Naive B cell (primary cell): ENCODE results near the gene KHDRBS1. TPM values are rescaled to one million over a fixed set of nuclear protein-coding genes. Genes with fewer than 3 reads are reported as not detected.
"Not testable (repeated sequence)": the region's sequence is repeated elsewhere in the genome, so short reads cannot be mapped to it uniquely, and the experiment has no call there.

Experiments used
- ATAC-seq, 2 donors: fragments of 150-1000 bp; cut with Tn5 transposase; 2 replicates each; pipeline ENCODE4 v1.10.0; 2021; ENCODE audit warnings: low read depth in 2 of 2, mild to moderate bottlenecking in 2 of 2, moderate library complexity in 2 of 2
- DNase-seq: peaks from one replicate; pipeline ENCODE4 v3.0.0; 2022
- H3K27ac Mint-ChIP-seq, 6 donors: one replicate each; pipeline ENCODE4 v1.8.0; 2020 to 2022; ENCODE audit warnings: mild to moderate bottlenecking in 6 of 6, mixed read lengths in 6 of 6, moderate library complexity in 5 of 6, inconsistent platforms in 2 of 6
- H3K27me3 Mint-ChIP-seq, 3 donors: one replicate each; pipeline ENCODE4 v1.8.0; 2021 to 2022; ENCODE audit warnings: mixed read lengths in 3 of 3, mild to moderate bottlenecking in 1 of 3
- H3K36me3 Mint-ChIP-seq, 2 donors: one replicate each; pipeline ENCODE4 v1.8.0; 2020 to 2022; ENCODE audit warnings: mixed read lengths in 2 of 2, inconsistent platforms in 1 of 2, mild to moderate bottlenecking in 1 of 2
- H3K4me1 Mint-ChIP-seq, 3 donors: one replicate each; pipeline ENCODE4 v1.8.0; 2020 to 2022; ENCODE audit warnings: mixed read lengths in 3 of 3, inconsistent platforms in 1 of 3, mild to moderate bottlenecking in 1 of 3, moderate library complexity in 1 of 3
- H3K4me3 Mint-ChIP-seq, 8 donors: one replicate each; pipeline ENCODE4 v1.8.0; 2020 to 2022; ENCODE audit warnings: mild to moderate bottlenecking in 8 of 8, mixed read lengths in 8 of 8, moderate library complexity in 8 of 8, inconsistent platforms in 2 of 8
- H3K9me3 Mint-ChIP-seq, 7 donors: one replicate each; pipeline ENCODE4 v1.8.0; 2020 to 2022; ENCODE audit warnings: mixed read lengths in 7 of 7, mild to moderate bottlenecking in 5 of 7, inconsistent platforms in 2 of 7, moderate library complexity in 1 of 7
- polyA plus RNA-seq, 6 donors: library from polyadenylated mRNA; unstranded; fragments of 300-500 nt; fragmentation: Illumina TruSeq; gene quantifications; one replicate each; pipeline ENCODE4 v1.2.3, GENCODE V29; 2021; ENCODE audit warnings: low read depth in 6 of 6

KHDRBS1 gene
- polyA plus RNA-seq, 6 donors from 2014 or later = 96.3 to 134 (median 115) TPM

DNA sequence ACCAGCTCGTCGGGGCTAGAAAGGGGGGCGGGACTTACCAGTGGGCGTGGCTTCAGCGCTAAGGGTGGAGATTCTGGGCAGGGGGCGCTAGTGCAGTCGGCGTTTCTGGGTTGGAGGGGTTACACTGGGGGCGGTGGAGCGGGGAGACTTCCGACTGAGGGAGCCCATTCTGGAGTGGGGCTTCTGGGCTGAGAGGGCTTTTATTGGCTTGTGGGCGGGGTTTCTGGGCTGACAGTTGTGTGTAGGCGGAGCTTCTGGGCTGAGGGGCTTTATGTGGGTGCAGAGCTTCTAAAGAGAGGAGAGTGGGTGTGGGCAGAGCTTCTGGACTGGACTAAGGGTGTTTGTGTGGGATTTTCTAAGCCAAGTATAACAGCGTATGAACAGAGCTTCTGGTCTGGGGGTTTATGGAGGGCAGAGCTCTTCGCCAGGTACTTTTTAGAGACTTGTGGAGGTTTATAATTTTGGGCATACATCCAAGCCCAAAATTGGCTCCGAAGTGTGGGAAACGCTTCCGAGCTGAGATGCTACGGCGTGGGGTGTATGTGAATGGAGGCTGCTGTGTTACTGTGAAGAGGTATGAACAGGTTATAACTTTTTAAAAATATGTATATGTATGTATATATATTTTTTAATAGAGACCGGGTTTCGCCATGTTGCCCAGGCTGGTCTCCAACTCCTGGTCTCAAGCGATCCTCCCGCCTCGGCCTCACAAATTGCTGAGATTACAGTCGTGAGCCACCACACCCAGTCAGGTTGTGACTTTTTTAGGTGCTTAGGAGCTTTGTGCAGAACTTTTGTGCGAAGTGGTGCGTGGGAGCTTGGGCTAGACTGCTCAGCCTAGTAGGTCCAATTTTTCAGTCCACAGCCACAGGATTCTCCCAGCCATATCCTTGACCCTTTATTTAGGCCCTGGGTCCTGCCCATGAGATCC, 59.9 kb downstream of the KHDRBS1 start:
- Mint-ChIP-seq H3K27me3 (no peaks in the 10 kb centered on the region), H3K9me3 (no peaks in the 10 kb centered on the region), H3K27ac (peak overlapping the region; percentile 83 to 98 (median 95)), H3K4me3 (peak overlapping the region; percentile 81 to 99 (median 96)), H3K4me1 (peaks cover 32 to 52% (median 44%) of the 10 kb centered on the region in 3 donors), H3K36me3 (peaks cover 6 to 11% of the 10 kb centered on the region in 2 donors)
- no peak for DNase-seq
- ATAC-seq = peak; percentile 52

DNA sequence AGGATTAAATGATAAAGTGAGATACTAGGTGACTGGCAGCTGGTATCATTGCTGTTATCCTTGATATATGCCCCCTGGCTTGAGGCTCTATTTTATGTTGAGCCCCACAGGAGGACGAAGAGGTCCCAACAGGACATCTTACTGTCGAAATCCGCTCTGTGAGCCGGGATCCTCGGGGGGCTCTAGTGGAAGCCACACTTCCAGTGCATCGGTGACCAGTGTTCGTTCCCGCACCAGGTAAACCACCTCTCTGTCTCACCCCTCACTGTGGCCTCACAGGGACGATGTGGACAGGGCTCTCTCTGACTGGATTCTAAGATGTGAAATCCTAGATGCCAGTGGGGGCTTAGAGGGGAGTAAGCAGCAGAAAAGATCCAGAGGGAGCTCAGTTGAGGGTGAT, 61.2 kb downstream of the KHDRBS1 start:
- peak overlapping the region in 2 of 6 donors; percentile 13 to 66 for H3K27ac Mint-ChIP-seq
- peaks cover 6 to 11% of the 10 kb centered on the region in 2 donors for H3K36me3 Mint-ChIP-seq
- ATAC-seq = no peak
- peaks cover 32 to 52% (median 41%) of the 10 kb centered on the region in 3 donors for H3K4me1 Mint-ChIP-seq
- DNase-seq = no peak
- H3K9me3 Mint-ChIP-seq = no peaks in the 10 kb centered on the region
- H3K27me3 Mint-ChIP-seq = no peaks in the 10 kb centered on the region
- peak overlapping the region in 4 of 8 donors; percentile 18 to 98 (median 58) for H3K4me3 Mint-ChIP-seq

DNA sequence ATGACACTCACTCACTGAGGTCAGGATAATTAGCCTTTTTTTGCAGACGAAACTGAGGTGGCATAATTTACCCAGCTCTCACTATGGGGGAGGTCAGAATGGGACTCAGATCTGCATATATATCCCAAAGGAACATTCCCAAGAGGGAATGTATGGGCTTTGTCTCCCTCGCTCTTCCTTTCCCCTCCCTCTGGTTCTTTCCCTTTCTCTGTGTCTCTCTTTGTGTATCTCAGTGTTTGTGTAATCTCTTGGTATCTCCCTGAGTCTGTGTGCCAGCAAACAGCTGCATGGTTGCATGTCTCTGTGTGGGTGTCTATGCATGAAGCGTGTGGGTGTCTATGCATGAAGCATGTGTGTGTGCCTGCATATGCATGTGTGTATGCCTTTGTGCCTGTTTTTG, 63.8 kb downstream of the KHDRBS1 start:
- ATAC-seq (no peak), DNase-seq (no peak)
- Mint-ChIP-seq H3K27ac (peak overlapping the region in 4 of 6 donors; percentile 14 to 88 (median 42)), H3K36me3 (peaks cover 6 to 11% of the 10 kb centered on the region in 2 donors), H3K9me3 (no peaks in the 10 kb centered on the region), H3K27me3 (no peaks in the 10 kb centered on the region), H3K4me3 (peak overlapping the region in 1 of 8 donors; percentile 78), H3K4me1 (peaks cover 24 to 55% (median 38%) of the 10 kb centered on the region in 3 donors)

DNA sequence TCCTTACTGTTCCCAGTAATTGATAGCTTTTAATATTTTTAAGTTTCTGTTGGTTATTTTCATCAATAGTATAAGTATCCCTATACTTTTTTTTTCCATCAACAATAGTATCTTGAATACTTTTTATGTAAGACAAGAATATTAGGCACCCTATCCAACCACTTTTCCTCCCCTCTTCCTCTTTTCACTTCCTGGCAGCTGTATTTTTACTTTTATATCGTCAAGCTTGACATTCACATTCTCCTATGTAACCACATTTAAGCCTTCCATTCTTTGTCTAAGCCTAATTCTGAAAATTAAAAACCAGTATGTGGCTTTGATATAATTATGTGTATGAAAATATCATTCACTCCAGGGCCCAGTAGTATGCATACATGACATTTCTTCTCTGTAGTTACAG, 68.4 kb downstream of the KHDRBS1 start:
- no peaks in the 10 kb centered on the region for H3K27me3 Mint-ChIP-seq
- H3K4me3 Mint-ChIP-seq = no peak overlapping the region
- peak overlapping the region in 2 of 6 donors; percentile 0 to 72 for H3K27ac Mint-ChIP-seq
- H3K9me3 Mint-ChIP-seq = no peaks in the 10 kb centered on the region
- DNase-seq (no peak), ATAC-seq (peak in 1 of 2 donors; percentile 32)
- peaks cover 21 to 36% (median 28%) of the 10 kb centered on the region in 3 donors for H3K4me1 Mint-ChIP-seq
- peaks cover 23 to 25% of the 10 kb centered on the region in 2 donors for H3K36me3 Mint-ChIP-seq

- H3K36me3 Mint-ChIP-seq = peaks cover 17 to 23% of the 10 kb centered on the region in 2 donors
- DNase-seq, H3K4me3 Mint-ChIP-seq, ATAC-seq, H3K9me3 Mint-ChIP-seq, H3K27me3 Mint-ChIP-seq, H3K27ac Mint-ChIP-seq: not testable (repeated sequence)
- H3K4me1 Mint-ChIP-seq = peaks cover 14 to 24% (median 16%) of the 10 kb centered on the region in 3 donors
Observed at GRCh38 chr1:32086381-32086780, 72.7 kb downstream of the KHDRBS1 start.

- Mint-ChIP-seq H3K27ac (peak overlapping the region in 1 of 6 donors; percentile 45), H3K9me3 (no peaks in the 10 kb centered on the region), H3K4me3 (no peak overlapping the region), H3K4me1 (no peaks in the 10 kb centered on the region), H3K27me3 (no peaks in the 10 kb centered on the region), H3K36me3 (peaks cover 0 to 15% of the 10 kb centered on the region in 2 donors)
- DNase-seq (no peak), ATAC-seq (no peak)
Observed at GRCh38 chr1:32091176-32091575, 77.5 kb downstream of the KHDRBS1 start.

DNA sequence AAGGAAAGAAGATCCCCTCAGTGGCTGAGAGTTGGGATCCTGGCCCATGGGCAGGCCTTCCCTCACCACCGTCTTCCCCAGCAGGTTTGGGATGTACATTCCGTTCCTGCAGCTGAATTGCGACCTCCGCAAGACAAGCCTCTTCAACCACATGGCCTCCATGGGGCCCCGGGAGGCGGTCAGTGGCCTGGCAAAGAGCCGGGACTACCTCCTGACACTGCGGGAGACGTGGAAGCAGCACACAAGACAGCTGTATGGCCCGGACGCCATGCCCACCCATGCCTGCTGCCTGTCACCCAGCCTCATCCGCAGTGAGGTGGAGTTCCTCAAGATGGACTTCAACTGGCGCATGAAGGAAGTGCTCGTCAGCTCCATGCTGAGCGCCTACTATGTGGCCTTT, 77.9 kb downstream of the KHDRBS1 start:
- DNase-seq (no peak), ATAC-seq (no peak)
- H3K4me1 Mint-ChIP-seq = no peaks in the 10 kb centered on the region
- peak overlapping the region in 1 of 6 donors; percentile 45 for H3K27ac Mint-ChIP-seq
- no peaks in the 10 kb centered on the region for H3K27me3 Mint-ChIP-seq
- H3K9me3 Mint-ChIP-seq = no peaks in the 10 kb centered on the region
- no peak overlapping the region for H3K4me3 Mint-ChIP-seq
- H3K36me3 Mint-ChIP-seq = peaks cover 0 to 14% of the 10 kb centered on the region in 2 donors

Other genes with a start within 250 kb of the KHDRBS1 start
- not detected for gene ADGRB2, start 249.5 kb upstream of the KHDRBS1 start, polyA plus RNA-seq
- gene SPOCD1, start 197.8 kb upstream of the KHDRBS1 start, polyA plus RNA-seq = under 1 TPM in 4 of 6 donors, not detected in 2; 0.23 to 0.38 (median 0.34) TPM
- 100 to 1,000 TPM; 251 to 474 (median 307) TPM for gene PTP4A2, start 75.5 kb upstream of the KHDRBS1 start, polyA plus RNA-seq
- 1 to 10 TPM; 2.1 to 6.6 (median 4.1) TPM for gene TMEM39B, start 59.1 kb downstream of the KHDRBS1 start, polyA plus RNA-seq
- 10 to 100 TPM; 10.3 to 35.2 (median 25.8) TPM for gene KPNA6, start 94.2 kb downstream of the KHDRBS1 start, polyA plus RNA-seq
- 10 to 100 TPM; 12.0 to 29.8 (median 20.6) TPM for gene TXLNA, start 165.8 kb downstream of the KHDRBS1 start, polyA plus RNA-seq
- 10 to 100 TPM in 5 of 6 donors, 1 to 10 TPM in 1; 9.1 to 14.5 (median 12.3) TPM for gene CCDC28B, start 186.7 kb downstream of the KHDRBS1 start, polyA plus RNA-seq
- gene IQCC, start 191.8 kb downstream of the KHDRBS1 start, polyA plus RNA-seq = 1 to 10 TPM in 3 of 6 donors, under 1 TPM in 2, not detected in 1; 0.75 to 2.3 (median 1.4) TPM
- gene DCDC2B, start 195.2 kb downstream of the KHDRBS1 start, polyA plus RNA-seq = under 1 TPM in 2 of 6 donors, not detected in 4; 0.13 to 0.36 TPM
- gene TMEM234, start 208.5 kb downstream of the KHDRBS1 start, polyA plus RNA-seq = 10 to 100 TPM in 4 of 6 donors, 1 to 10 TPM in 1, not detected in 1; 6.8 to 12.0 (median 10.9) TPM
- gene EIF3I, start 208.5 kb downstream of the KHDRBS1 start, polyA plus RNA-seq = 100 to 1,000 TPM; 152 to 251 (median 180) TPM
- gene FAM167B, start 233.4 kb downstream of the KHDRBS1 start, polyA plus RNA-seq = under 1 TPM in 1 of 6 donors, not detected in 5; 0.42 TPM
- gene LCK, start 237.4 kb downstream of the KHDRBS1 start, polyA plus RNA-seq = 100 to 1,000 TPM in 1 of 6 donors, 10 to 100 TPM in 5; 57.7 to 124 (median 61.1) TPM